H4 (cell line): ENCODE results near the gene E2F4. TPM values are rescaled to one million over a fixed set of nuclear protein-coding genes. Genes with fewer than 3 reads are reported as not detected.

ENCODE experiments used
- DNase-seq: peaks from one replicate; pipeline ENCODE4 v3.0.0-alpha.2; 2015; ENCODE audit warnings: low spot score
- total RNA-seq: library from RNA; depleted of rRNA; stranded (reverse); fragments of >200 nt; shearing (Covaris generic); gene quantifications from 2 replicates; pipeline ENCODE4 v1.2.3, GENCODE V29; 2014

E2F4 gene
- total RNA-seq, 1 experiment from 2014 or later = 80.7 TPM

DNA sequence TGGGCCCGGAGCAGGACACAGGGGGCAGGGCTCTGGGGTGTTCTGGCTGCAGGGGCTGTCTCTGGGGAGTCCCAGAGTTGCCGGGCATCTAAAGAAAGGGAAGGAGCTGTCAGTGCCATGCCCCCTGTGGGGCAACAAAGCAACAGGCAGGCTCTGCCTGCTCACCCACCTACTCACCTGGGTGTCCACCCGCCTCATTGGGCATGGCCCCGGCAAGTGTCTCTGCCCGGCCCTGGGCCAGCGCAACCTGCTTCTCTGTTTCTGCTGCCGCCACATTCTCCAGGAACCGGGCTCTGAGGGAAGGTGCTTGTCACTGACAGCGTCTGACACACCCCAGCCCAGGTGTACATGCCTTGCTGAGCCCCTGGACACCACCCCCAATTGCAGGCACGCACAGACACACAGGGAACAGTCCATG is 42.2 kb downstream of the E2F4 start:
- DNase-seq = no peak

DNA sequence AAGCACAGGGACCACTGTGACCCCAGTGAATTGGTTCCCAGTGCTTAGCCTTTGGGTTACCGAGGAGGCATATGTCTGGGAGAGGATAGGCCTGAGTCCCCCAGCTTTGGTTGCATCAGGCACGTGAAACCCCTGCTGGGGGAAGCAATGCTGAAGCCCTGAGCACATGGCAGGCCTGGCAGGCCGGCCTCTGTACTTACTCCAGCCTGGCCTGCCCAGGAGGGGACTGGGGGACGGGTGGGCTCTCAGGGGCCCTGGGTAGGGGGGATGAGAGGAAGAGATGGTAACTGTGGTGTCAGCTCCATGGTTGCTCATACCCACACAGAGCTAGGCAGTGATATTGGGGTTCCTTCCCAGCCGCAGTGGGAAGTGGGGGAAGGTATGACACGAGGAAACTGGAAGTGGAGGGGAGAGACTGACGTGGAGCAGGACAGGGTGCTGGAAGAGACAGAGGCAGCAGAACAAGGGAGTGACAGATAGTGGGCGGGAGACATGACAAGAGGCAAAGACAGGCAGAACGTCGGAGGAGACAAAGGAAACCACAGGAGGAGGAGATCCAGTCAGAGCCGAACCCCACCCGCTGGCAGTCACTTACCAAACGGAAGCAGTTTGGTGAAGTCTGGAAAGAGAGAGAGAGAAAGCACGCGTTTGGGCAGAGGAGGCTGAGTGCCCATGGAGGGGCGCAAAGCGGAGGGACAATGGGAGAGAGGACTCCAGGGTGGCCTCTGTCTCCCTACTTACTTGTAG is 44.0 kb downstream of the E2F4 start:
- no peak for DNase-seq

- no peak for DNase-seq
Measured at GRCh38 chr16:67236563-67237395, 44.8 kb downstream of the E2F4 start.

DNA sequence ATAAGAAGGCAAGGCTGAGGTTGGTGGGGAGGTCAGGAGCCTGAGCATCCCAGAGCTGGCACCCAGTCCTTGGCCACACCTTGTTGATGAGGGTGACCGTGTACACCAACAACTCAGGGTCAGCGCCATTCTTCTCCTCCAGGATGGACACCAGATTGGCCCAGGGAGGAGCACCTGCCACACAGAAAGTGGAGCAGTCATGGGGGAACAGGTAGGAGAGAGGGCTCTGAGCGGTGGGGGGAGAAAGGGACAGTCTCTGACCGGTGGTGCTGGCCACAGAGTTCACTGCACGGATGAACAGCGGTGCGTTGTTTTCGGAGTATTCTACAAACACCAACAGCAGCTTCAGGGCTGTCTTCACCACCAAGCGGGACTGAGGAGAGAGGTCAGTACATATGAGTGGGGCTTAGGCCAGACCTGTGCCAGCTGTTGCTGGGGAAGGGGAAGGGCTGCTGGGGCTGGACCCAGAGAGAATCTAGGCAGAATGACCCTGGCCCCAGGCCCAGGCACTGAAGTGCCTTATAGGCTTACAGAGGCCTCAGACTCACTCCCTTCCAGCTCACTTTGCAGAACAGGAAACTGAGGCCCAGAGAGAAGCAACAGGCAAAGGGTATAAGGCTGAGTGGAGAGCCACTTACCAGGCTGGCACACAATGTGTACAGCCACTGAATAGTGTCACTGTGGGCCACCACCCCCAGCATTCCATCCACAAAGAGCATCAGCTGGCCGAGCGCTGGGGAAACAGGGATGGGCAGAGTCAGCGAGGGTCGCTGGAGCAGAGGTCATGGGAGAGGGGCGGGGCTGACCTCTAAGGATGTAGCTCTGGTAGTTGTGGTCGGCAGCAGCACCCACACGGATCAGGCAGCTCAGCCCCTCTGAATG is 45.7 kb downstream of the E2F4 start:
- no peak for DNase-seq

GRCh38 chr16:67238278-67238575 is 46.3 kb downstream of the E2F4 start:
- DNase-seq = no peak

DNA sequence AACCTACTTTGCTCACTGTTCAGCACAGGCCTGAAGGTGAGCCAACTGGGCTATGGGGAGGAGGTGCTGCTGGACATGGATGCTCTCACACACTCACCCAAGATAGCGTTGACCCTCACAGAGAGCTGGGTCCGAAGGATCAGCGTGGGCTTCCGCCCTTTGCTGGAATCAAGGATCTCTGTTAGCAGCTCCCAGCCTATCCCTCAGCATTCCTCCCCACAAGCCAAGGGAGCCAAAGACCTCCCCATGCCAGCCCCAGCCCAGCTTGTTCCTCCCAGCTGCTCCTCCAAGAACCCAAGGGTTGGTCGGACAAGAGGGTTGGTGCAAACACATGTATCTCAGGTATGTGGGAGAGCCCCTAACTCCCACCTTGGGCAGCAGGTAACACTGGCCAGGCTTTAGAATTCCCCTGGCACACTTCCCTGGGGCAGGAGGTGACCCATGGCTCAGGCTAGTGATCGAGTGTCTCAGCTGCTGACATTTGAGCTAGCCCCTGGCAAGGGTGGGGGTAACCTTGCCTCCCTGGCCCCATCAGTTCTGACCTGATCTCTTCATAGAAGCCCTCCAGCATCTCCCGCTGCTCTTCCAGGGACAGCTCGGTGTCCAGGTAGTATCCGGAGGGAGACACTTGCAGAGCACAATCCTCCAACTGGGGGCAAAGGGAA is 47.0 kb downstream of the E2F4 start:
- DNase-seq = no peak

- no peak for DNase-seq
Measured at GRCh38 chr16:67240506-67240905, 48.6 kb downstream of the E2F4 start.

DNA sequence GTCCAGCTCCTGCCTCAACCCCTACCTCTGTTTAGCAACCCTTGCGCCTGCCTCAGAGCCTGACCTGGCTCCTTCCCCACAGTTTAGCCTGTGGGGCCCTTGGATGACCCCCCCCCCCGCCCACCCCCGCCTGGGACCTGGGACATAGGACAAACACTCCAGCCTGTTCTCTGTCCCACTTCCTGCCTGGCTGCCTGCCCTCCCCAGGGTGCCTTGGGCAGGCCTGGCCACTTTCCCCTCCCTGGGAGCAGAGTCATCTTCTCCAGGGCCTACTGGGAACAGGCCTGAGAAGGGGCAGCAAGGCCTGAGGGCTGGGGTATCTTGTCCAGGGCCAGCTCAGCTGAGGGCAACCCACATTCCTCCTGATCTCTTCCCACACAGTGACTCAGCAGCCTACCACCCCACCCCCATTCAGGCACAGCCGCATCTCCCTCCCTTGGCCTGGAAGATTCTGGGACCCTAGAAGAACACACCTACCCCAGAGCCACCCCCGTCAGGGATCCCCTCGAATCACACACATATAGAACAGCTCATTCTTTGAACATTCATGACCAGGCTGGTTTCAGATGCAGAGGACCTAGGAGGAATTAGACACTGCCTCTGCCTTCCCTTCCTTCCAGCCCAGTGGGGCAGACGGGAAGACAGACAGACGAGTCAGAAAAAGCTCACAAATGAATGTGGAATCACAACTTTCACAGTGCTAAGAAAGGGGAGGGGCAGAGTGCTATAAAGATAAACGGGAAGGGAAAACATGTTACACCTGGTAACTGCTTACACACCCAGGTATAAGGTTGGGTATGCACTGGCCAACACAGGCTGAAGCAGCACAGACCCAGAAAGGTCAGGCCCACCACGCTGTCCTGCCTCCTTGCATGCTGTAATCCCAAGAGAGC is 49.3 kb downstream of the E2F4 start:
- peak; percentile 87 for DNase-seq

- DNase-seq = no peak
Measured at GRCh38 chr16:67242138-67242730, 50.3 kb downstream of the E2F4 start.

GRCh38 chr16:67243481-67243880 is 51.5 kb downstream of the E2F4 start:
- no peak for DNase-seq

DNA sequence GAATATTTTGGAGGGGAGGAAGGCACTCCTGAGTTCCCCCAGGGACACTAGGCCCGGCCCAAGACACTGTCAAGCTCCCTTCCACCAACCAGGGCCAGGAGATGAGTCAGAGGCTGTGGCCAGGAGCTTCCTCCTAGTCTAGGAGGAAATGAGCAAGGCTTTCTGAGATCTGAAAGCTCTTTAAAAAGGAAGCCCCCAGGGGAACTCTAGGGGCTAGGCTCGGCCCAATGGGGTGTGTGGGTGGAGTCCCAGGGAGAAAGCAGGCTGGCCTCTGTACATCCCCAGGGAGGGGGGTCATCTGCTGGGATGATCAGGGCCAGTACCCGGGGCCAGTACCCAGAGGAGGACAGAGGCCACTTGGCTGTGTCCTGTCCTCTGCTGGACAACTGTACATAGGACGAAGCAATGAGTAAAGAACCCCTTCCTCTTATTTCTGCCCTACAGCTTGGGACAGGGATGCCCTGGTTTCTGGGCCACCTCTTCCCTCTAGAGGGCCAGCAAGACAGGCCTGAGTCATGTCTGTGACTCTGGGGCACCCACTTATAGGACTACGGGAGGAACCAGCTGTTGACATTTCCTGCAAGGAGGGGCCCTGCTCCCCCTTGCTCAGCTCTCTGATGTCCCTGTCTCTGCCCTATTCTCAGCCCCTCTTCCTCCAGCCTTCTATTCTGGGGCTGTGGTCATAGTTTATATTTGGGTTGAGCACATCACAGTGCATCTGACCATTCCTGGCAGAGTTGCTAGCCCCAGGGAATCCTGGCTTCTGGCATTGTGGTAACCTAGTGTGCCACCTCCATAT is 52.6 kb downstream of the E2F4 start:
- DNase-seq = peak; percentile 76

GRCh38 chr16:67245186-67245585 is 53.2 kb downstream of the E2F4 start:
- DNase-seq = no peak

GRCh38 chr16:67245674-67246080 is 53.7 kb downstream of the E2F4 start:
- DNase-seq = no peak

- DNase-seq = peak; percentile 74
Measured at GRCh38 chr16:67246081-67246755, 54.3 kb downstream of the E2F4 start.

DNA sequence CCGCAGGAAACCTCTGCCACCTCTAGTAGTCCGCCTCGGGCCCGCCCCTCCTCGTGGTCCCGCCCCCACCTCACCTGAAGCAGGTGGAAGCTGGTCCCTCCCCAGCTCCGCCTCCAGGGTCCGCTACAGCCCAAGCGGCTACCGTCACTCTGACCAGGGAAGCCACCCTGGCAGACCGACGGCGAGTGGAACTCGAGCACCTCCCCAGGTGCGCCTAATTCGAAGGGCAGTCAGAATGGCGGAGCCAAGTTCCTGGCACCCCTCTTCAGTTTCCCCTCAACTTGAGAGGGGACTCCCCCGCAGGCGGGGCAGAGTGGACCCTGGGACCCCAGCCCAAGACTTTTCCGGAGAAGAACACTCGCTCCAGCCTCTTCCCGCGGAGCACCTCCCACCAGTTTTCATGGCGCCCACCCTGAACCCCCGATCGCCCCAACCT is 54.8 kb downstream of the E2F4 start:
- peak; percentile 35 for DNase-seq

GRCh38 chr16:67247192-67248072 is 55.5 kb downstream of the E2F4 start, which contains the start of gene FHOD1:
Gene FHOD1 (minus strand): TSS chr16:67247481. CDS start chr16:67247410, 71 bp downstream.
- DNase-seq = peak; percentile 91

- no peak for DNase-seq
Measured at GRCh38 chr16:67248073-67248400, 56.1 kb downstream of the E2F4 start.
